PFSK-1 (cell line): ENCODE results near the gene BMPR2.

Source experiments
- FOXP2 ChIP-seq: optimal IDR thresholded peaks from 2 replicates; pipeline ENCODE3; 2011; ENCODE audit warnings: borderline replicate concordance, control low read depth, inconsistent platforms; ENCODE audit not compliant: insufficient read depth; ENCODE audit errors: extremely low read length, extremely low read depth
- POLR2AphosphoS5 ChIP-seq: IDR thresholded peaks from 2 replicates; pipeline ENCODE4 v1.6.1; 2012; ENCODE audit warnings: low read depth, mild to moderate bottlenecking, control low read depth, low read length, moderate library complexity
- REST ChIP-seq, 2 experiments: IDR thresholded peaks; 2 replicates each; pipeline versions ENCODE4 v1.6.1 to v1.8.0; 2011 to 2012; ENCODE audit warnings: low read depth in 2 of 2, low read length in 2 of 2, control low read depth in 1 of 2, inconsistent platforms in 1 of 2, mild to moderate bottlenecking in 1 of 2, moderate library complexity in 1 of 2; ENCODE audit not compliant: insufficient read depth in 1 of 2
- SIN3A ChIP-seq: IDR thresholded peaks from 2 replicates; pipeline ENCODE4 v1.6.1; 2012; ENCODE audit warnings: mild to moderate bottlenecking, low read length, moderate library complexity, borderline replicate concordance; ENCODE audit not compliant: insufficient read depth
- TAF1 ChIP-seq: IDR thresholded peaks from 2 replicates; pipeline ENCODE4 v1.6.1; 2012; ENCODE audit warnings: low read length, control low read depth, borderline replicate concordance; ENCODE audit not compliant: insufficient read depth

GRCh38 chr2:202406445-202406978, 30.4 kb downstream of the BMPR2 start:
- TF ChIP-seq POLR2AphosphoS5 = no peak
- TF ChIP-seq REST (IDR thresholded peaks at IDR 0.05; ENCODE audit: insufficient read depth in 1 of 2, low read depth in 2 of 2, low read length in 2 of 2) = no peak
- no peak for TF ChIP-seq SIN3A
- no peak for TF ChIP-seq TAF1
- no peak for TF ChIP-seq FOXP2
